Activated T-cell treated with anti-CD3 and anti-CD28 coated beads, Interleukin-2, amount 50 U/mL, for 72 hours (primary cell): ENCODE data around the gene THSD4. TPM values are rescaled to one million over a fixed set of nuclear protein-coding genes. Genes with fewer than 3 reads are reported as not detected.

Source experiments
- ATAC-seq, 2 donors: fragments of 150-1000 bp; cut with Tn5 transposase; replicated peaks in 1 of 2; 2 replicates each; pipeline ENCODE4 v1.10.0; 2021; ENCODE audit warnings: moderate library complexity in 2 of 2, mild to moderate bottlenecking in 1 of 2
- DNase-seq, 2 donors: peaks; one replicate each; pipeline ENCODE4 v3.0.0; 2021 to 2022; ENCODE audit warnings: mixed read lengths in 1 of 2
- H3K27ac Mint-ChIP-seq: one replicate; pipeline ENCODE4 v1.8.0; 2022; ENCODE audit warnings: mild to moderate bottlenecking, moderate library complexity, mixed read lengths
- H3K27me3 Mint-ChIP-seq: one replicate; pipeline ENCODE4 v1.8.0; 2022; ENCODE audit warnings: low read depth, mixed read lengths
- H3K36me3 Mint-ChIP-seq, 2 donors: one replicate each; pipeline ENCODE4 v1.8.0; 2022; ENCODE audit warnings: mixed read lengths in 2 of 2, mild to moderate bottlenecking in 1 of 2; ENCODE audit not compliant: insufficient read depth in 2 of 2
- H3K4me1 Mint-ChIP-seq: one replicate; pipeline ENCODE4 v1.8.0; 2022; ENCODE audit warnings: low read depth, mixed read lengths
- H3K4me3 Mint-ChIP-seq, 2 donors: one replicate each; pipeline ENCODE4 v1.8.0; 2022; ENCODE audit warnings: mild to moderate bottlenecking in 2 of 2, mixed read lengths in 2 of 2, moderate library complexity in 2 of 2
- H3K9me3 Mint-ChIP-seq, 2 donors: one replicate each; pipeline ENCODE4 v1.8.0; 2022; ENCODE audit warnings: mixed read lengths in 2 of 2
- total RNA-seq, 2 donors: library from RNA; stranded (reverse); gene quantifications; one replicate each; pipeline ENCODE4 v1.2.3, GENCODE V29; 2022

Gene THSD4
- total RNA-seq, 2 donors from 2014 or later, result not detected

GRCh38 chr15:71545923-71546322, 430.7 kb downstream of the THSD4 start:
- no peaks in the 10 kb centered on the region for H3K36me3 Mint-ChIP-seq

GRCh38 chr15:71547011-71547410, 431.7 kb downstream of the THSD4 start:
- no peaks in the 10 kb centered on the region for H3K36me3 Mint-ChIP-seq
- DNase-seq, result no peak
- no peak for ATAC-seq
- no peaks in the 10 kb centered on the region for H3K9me3 Mint-ChIP-seq
- H3K27me3 Mint-ChIP-seq, result peaks cover 13% of the 10 kb centered on the region
- H3K27ac Mint-ChIP-seq, result no peak overlapping the region
- H3K4me3 Mint-ChIP-seq, result no peak overlapping the region
- H3K4me1 Mint-ChIP-seq, result no peaks in the 10 kb centered on the region

More at GRCh38 chr15:71545923-71546322, 430.7 kb downstream of the THSD4 start:
- H3K27me3 Mint-ChIP-seq, result peaks cover 21% of the 10 kb centered on the region
- no peaks in the 10 kb centered on the region for H3K4me1 Mint-ChIP-seq
- H3K9me3 Mint-ChIP-seq, result no peaks in the 10 kb centered on the region
- no peak overlapping the region for H3K27ac Mint-ChIP-seq
- ATAC-seq, result no peak
- DNase-seq, result no peak
- no peak overlapping the region for H3K4me3 Mint-ChIP-seq

- H3K4me1 Mint-ChIP-seq, result no peaks in the 10 kb centered on the region
- no peaks in the 10 kb centered on the region for H3K36me3 Mint-ChIP-seq
- peaks cover 7% of the 10 kb centered on the region for H3K27me3 Mint-ChIP-seq
- ATAC-seq (no peak), DNase-seq (no peak)
- no peak overlapping the region for H3K27ac Mint-ChIP-seq
- no peaks in the 10 kb centered on the region for H3K9me3 Mint-ChIP-seq
- no peak overlapping the region for H3K4me3 Mint-ChIP-seq
These were observed 433.1 kb downstream of the THSD4 start for GRCh38 chr15:71548401-71548807.

GRCh38 chr15:71549091-71549490, 433.8 kb downstream of the THSD4 start:
- Mint-ChIP-seq H3K4me1 (no peaks in the 10 kb centered on the region), H3K36me3 (no peaks in the 10 kb centered on the region), H3K4me3 (no peak overlapping the region), H3K27me3 (peaks cover 7% of the 10 kb centered on the region), H3K9me3 (no peaks in the 10 kb centered on the region), H3K27ac (no peak overlapping the region)
- ATAC-seq (no peak), DNase-seq (no peak)

- Mint-ChIP-seq H3K27me3 (peaks cover 7% of the 10 kb centered on the region), H3K27ac (no peak overlapping the region), H3K36me3 (no peaks in the 10 kb centered on the region), H3K4me1 (no peaks in the 10 kb centered on the region), H3K4me3 (no peak overlapping the region), H3K9me3 (no peaks in the 10 kb centered on the region)
- DNase-seq, result no peak
- ATAC-seq, result no peak
These were observed 434.4 kb downstream of the THSD4 start for GRCh38 chr15:71549697-71550096.

- ATAC-seq (no peak), DNase-seq (no peak)
- Mint-ChIP-seq H3K4me3 (no peak overlapping the region), H3K36me3 (no peaks in the 10 kb centered on the region), H3K9me3 (no peaks in the 10 kb centered on the region), H3K27ac (no peak overlapping the region), H3K27me3 (peaks cover 7% of the 10 kb centered on the region), H3K4me1 (no peaks in the 10 kb centered on the region)
These were observed 436.3 kb downstream of the THSD4 start for GRCh38 chr15:71551566-71551965.

- Mint-ChIP-seq H3K27me3 (peaks cover 13% of the 10 kb centered on the region), H3K4me3 (no peak overlapping the region), H3K4me1 (no peaks in the 10 kb centered on the region), H3K9me3 (no peaks in the 10 kb centered on the region), H3K27ac (no peak overlapping the region), H3K36me3 (peaks cover 0 to 3% of the 10 kb centered on the region in 2 donors)
- DNase-seq, result no peak
- ATAC-seq, result no peak
These were observed 443.8 kb downstream of the THSD4 start for GRCh38 chr15:71559098-71559497.

GRCh38 chr15:71559616-71560015, 444.3 kb downstream of the THSD4 start:
- Mint-ChIP-seq H3K4me1 (no peaks in the 10 kb centered on the region), H3K9me3 (no peaks in the 10 kb centered on the region), H3K27me3 (peaks cover 13% of the 10 kb centered on the region), H3K4me3 (no peak overlapping the region), H3K27ac (no peak overlapping the region), H3K36me3 (peaks cover 0 to 3% of the 10 kb centered on the region in 2 donors)
- ATAC-seq (no peak), DNase-seq (no peak)

GRCh38 chr15:71562251-71562650, 447.0 kb downstream of the THSD4 start:
- no peak for ATAC-seq
- Mint-ChIP-seq H3K27me3 (peaks cover 14% of the 10 kb centered on the region), H3K36me3 (peaks cover 0 to 3% of the 10 kb centered on the region in 2 donors), H3K9me3 (no peaks in the 10 kb centered on the region), H3K27ac (no peak overlapping the region), H3K4me1 (no peaks in the 10 kb centered on the region), H3K4me3 (no peak overlapping the region)
- no peak for DNase-seq

- Mint-ChIP-seq H3K27me3 (peaks cover 21% of the 10 kb centered on the region), H3K4me1 (no peaks in the 10 kb centered on the region), H3K4me3 (no peak overlapping the region), H3K27ac (no peak overlapping the region), H3K36me3 (peaks cover 0 to 1% of the 10 kb centered on the region in 2 donors), H3K9me3 (no peaks in the 10 kb centered on the region)
- no peak for DNase-seq
- ATAC-seq, result no peak
These were observed 448.9 kb downstream of the THSD4 start for GRCh38 chr15:71564217-71564616.

GRCh38 chr15:71565006-71565405, 449.7 kb downstream of the THSD4 start:
- H3K9me3 Mint-ChIP-seq, result no peaks in the 10 kb centered on the region
- ATAC-seq, result no peak
- no peak overlapping the region for H3K4me3 Mint-ChIP-seq
- no peak for DNase-seq
- no peaks in the 10 kb centered on the region for H3K4me1 Mint-ChIP-seq
- H3K27ac Mint-ChIP-seq, result no peak overlapping the region
- H3K36me3 Mint-ChIP-seq, result no peaks in the 10 kb centered on the region
- peaks cover 19% of the 10 kb centered on the region for H3K27me3 Mint-ChIP-seq

- H3K9me3 Mint-ChIP-seq, result no peaks in the 10 kb centered on the region
- ATAC-seq (no peak), DNase-seq (no peak)
- H3K27ac Mint-ChIP-seq, result no peak overlapping the region
- H3K4me3 Mint-ChIP-seq, result no peak overlapping the region
- H3K27me3 Mint-ChIP-seq, result peaks cover 19% of the 10 kb centered on the region
- no peaks in the 10 kb centered on the region for H3K36me3 Mint-ChIP-seq
- no peaks in the 10 kb centered on the region for H3K4me1 Mint-ChIP-seq
These were observed 450.4 kb downstream of the THSD4 start for GRCh38 chr15:71565631-71566160.

GRCh38 chr15:71566226-71566625, 451.0 kb downstream of the THSD4 start:
- Mint-ChIP-seq H3K27me3 (peaks cover 19% of the 10 kb centered on the region), H3K36me3 (no peaks in the 10 kb centered on the region), H3K4me1 (no peaks in the 10 kb centered on the region), H3K4me3 (no peak overlapping the region), H3K27ac (no peak overlapping the region), H3K9me3 (no peaks in the 10 kb centered on the region)
- ATAC-seq, result no peak
- no peak for DNase-seq

- no peak overlapping the region for H3K27ac Mint-ChIP-seq
- no peak for DNase-seq
- H3K27me3 Mint-ChIP-seq, result peaks cover 19% of the 10 kb centered on the region
- H3K9me3 Mint-ChIP-seq, result no peaks in the 10 kb centered on the region
- no peak for ATAC-seq
- H3K4me1 Mint-ChIP-seq, result no peaks in the 10 kb centered on the region
- no peaks in the 10 kb centered on the region for H3K36me3 Mint-ChIP-seq
- H3K4me3 Mint-ChIP-seq, result no peak overlapping the region
These were observed 451.9 kb downstream of the THSD4 start for GRCh38 chr15:71567173-71567572.
